Subcutaneous abdominal adipose tissue (tissue), 5 donors: ENCODE measurements around the gene IL1RAPL2.

Experiments used
- H3K27ac ChIP-seq: one replicate; pipeline ENCODE4 v1.7.0; 2013; ENCODE audit warnings: low read depth, mild to moderate bottlenecking, inconsistent platforms, low read length, moderate library complexity
- H3K27me3 ChIP-seq, 5 donors: one replicate each; pipeline ENCODE4 v1.7.0; 2013; ENCODE audit warnings: low read length in 5 of 5, inconsistent platforms in 1 of 5; ENCODE audit not compliant: control insufficient read depth in 5 of 5, insufficient read depth in 4 of 5
- H3K36me3 ChIP-seq, 5 donors: one replicate each; pipeline ENCODE4 v1.7.0; 2013; ENCODE audit warnings: low read length in 5 of 5; ENCODE audit not compliant: control insufficient read depth in 5 of 5, insufficient read depth in 5 of 5
- H3K4me1 ChIP-seq, 5 donors: one replicate each; pipeline ENCODE4 v1.7.0; 2013; ENCODE audit warnings: low read length in 5 of 5, mild to moderate bottlenecking in 3 of 5, moderate library complexity in 1 of 5; ENCODE audit not compliant: control insufficient read depth in 5 of 5, insufficient read depth in 5 of 5
- H3K4me3 ChIP-seq, 5 donors: one replicate each; pipeline ENCODE4 v1.7.0; 2013; ENCODE audit warnings: low read length in 5 of 5, low read depth in 1 of 5
- H3K9ac ChIP-seq, 5 donors: one replicate each; pipeline ENCODE4 v1.7.0; 2013; ENCODE audit warnings: low read length in 5 of 5, mild to moderate bottlenecking in 4 of 5, moderate library complexity in 3 of 5
- H3K9me3 ChIP-seq, 5 donors: one replicate each; pipeline ENCODE4 v1.7.0; 2013; ENCODE audit warnings: low read length in 5 of 5; ENCODE audit not compliant: control insufficient read depth in 5 of 5
- donor health status: healthy.
- donor health status: healthy.
- donor health status: healthy.
- donor health status: healthy.
- donor health status: healthy.

Gene IL1RAPL2

DNA sequence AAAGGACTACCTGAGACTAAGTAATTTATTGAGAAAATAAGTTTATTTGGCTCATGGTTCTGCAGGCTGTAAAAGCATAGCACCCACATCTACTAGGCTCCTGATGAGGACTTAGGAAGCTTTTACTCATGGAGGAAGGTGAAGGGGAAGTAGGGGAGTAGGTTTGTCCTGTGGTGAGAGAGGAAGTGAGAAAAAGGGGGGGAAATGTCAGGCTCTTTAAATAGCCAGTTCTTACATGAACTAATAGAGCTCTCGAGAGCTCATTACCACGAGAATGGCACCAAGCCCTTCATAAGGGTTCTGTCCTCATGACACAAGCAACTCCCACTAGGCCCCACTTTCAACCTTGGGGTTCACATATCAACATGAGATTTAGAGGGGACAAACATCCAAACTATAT, 1130.9 kb downstream of the IL1RAPL2 start:
- Histone ChIP-seq H3K9me3 (peaks cover 0 to 4% (median 0%) of the 10 kb centered on the region in 5 donors), H3K36me3 (no peaks in the 10 kb centered on the region), H3K4me3 (no peak overlapping the region), H3K4me1 (peaks cover 0 to 8% (median 0%) of the 10 kb centered on the region in 5 donors), H3K9ac (no peak overlapping the region), H3K27ac (no peak overlapping the region), H3K27me3 (no peaks in the 10 kb centered on the region)

- Histone ChIP-seq H3K9ac (no peak overlapping the region), H3K9me3 (peaks cover 0 to under 1% (median 0%) of the 10 kb centered on the region in 5 donors), H3K36me3 (no peaks in the 10 kb centered on the region), H3K4me3 (no peak overlapping the region), H3K4me1 (peaks cover 0 to 8% (median 0%) of the 10 kb centered on the region in 5 donors), H3K27me3 (no peaks in the 10 kb centered on the region), H3K27ac (no peak overlapping the region)
These were observed 1132.2 kb downstream of the IL1RAPL2 start for GRCh38 chrX:105697984-105698781.

DNA sequence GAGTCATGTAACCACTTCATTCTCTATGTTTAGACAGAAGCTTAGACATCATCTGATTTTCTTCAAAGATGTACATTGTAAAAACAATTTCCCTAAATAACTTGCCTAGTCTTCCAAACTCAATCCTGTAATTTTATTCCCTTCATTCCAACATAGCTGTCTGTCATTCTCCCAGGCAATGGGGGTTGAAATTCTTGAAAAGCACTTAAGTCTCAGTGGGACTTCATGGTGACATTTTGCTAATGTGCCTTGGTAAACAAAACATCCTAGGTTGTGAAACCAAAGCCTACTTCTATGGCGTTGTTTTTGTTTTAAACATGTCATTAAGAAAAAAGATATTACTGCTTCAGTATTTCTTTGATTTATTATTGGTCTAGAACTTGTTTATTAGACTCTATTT, 1134.3 kb downstream of the IL1RAPL2 start:
- no peaks in the 10 kb centered on the region for H3K27me3 ChIP-seq
- no peak overlapping the region for H3K27ac ChIP-seq

GRCh38 chrX:105701310-105702052, 1135.5 kb downstream of the IL1RAPL2 start:
- H3K36me3 ChIP-seq: no peaks in the 10 kb centered on the region
- H3K9me3 ChIP-seq: no peaks in the 10 kb centered on the region

More for the DNA sequence above, 1134.3 kb downstream of the IL1RAPL2 start:
- Histone ChIP-seq H3K9me3 (no peaks in the 10 kb centered on the region), H3K9ac (no peak overlapping the region), H3K4me1 (peaks cover 0 to 8% (median 0%) of the 10 kb centered on the region in 5 donors), H3K36me3 (no peaks in the 10 kb centered on the region), H3K4me3 (no peak overlapping the region)

GRCh38 chrX:105703876-105704275, 1137.9 kb downstream of the IL1RAPL2 start:
- H3K9ac ChIP-seq: no peak overlapping the region
- H3K27me3 ChIP-seq: no peaks in the 10 kb centered on the region
- no peak overlapping the region for H3K4me3 ChIP-seq
- peaks cover 0 to 8% (median 0%) of the 10 kb centered on the region in 5 donors for H3K4me1 ChIP-seq
- no peaks in the 10 kb centered on the region for H3K36me3 ChIP-seq
- H3K9me3 ChIP-seq: no peaks in the 10 kb centered on the region
- no peak overlapping the region for H3K27ac ChIP-seq

More at GRCh38 chrX:105701310-105702052, 1135.5 kb downstream of the IL1RAPL2 start:
- H3K27ac ChIP-seq: no peak overlapping the region
- H3K4me3 ChIP-seq: no peak overlapping the region
- H3K27me3 ChIP-seq: no peaks in the 10 kb centered on the region
- peaks cover 0 to 8% (median 0%) of the 10 kb centered on the region in 5 donors for H3K4me1 ChIP-seq
- H3K9ac ChIP-seq: no peak overlapping the region

GRCh38 chrX:105706041-105706440, 1140.0 kb downstream of the IL1RAPL2 start:
- peak overlapping the region; percentile 22 for H3K27ac ChIP-seq
- H3K27me3 ChIP-seq: no peaks in the 10 kb centered on the region
- H3K4me3 ChIP-seq: no peak overlapping the region
- H3K4me1 ChIP-seq: peaks cover 0 to 5% (median 0%) of the 10 kb centered on the region in 5 donors
- H3K9me3 ChIP-seq: no peaks in the 10 kb centered on the region
- no peaks in the 10 kb centered on the region for H3K36me3 ChIP-seq
- no peak overlapping the region for H3K9ac ChIP-seq

DNA sequence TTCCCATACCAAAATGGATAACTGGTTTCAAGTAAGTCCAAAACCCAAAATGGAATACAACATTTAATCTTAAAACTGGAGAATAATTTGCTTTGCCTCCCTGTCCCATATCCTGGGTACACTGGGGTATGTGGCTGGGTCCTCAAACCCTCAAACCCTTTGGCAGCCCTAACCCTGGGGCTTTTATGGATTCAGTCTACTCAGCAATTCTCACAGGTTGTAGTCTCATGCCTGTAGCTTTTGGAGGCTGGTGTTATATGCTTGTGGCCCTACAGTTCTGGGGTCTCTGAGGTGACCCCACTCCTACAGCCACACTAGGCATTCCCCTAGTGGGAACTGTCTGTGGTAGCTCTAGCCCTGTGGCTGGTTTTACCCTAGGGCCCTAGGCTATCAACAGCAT, 1145.8 kb downstream of the IL1RAPL2 start:
- H3K36me3 ChIP-seq: no peaks in the 10 kb centered on the region
- H3K4me1 ChIP-seq: peaks cover 0 to 4% (median 0%) of the 10 kb centered on the region in 5 donors
- H3K27ac ChIP-seq: no peak overlapping the region
- no peak overlapping the region for H3K9ac ChIP-seq
- peaks cover 0 to 11% (median 0%) of the 10 kb centered on the region in 5 donors for H3K27me3 ChIP-seq
- no peak overlapping the region for H3K4me3 ChIP-seq
- H3K9me3 ChIP-seq: no peaks in the 10 kb centered on the region

DNA sequence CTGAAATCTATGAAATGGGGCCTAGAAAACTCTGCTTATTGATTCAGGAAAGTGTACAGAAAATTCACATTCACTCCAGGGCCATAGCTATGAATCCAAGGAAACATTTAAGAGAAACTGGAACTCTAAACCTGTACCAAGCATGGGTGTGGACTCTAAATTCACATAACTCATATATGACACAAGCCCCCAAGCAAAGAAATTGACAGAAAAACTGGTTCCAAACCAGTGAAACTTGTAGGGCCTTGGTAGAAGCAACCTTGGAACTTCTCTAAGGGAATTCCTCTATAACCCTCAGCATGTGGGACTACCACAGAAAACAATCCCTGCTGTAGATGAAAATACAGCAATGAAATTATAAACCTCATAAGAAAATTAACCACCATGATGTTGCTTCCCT, 1149.7 kb downstream of the IL1RAPL2 start:
- no peaks in the 10 kb centered on the region for H3K9me3 ChIP-seq
- no peak overlapping the region for H3K27ac ChIP-seq
- no peak overlapping the region for H3K4me3 ChIP-seq
- no peaks in the 10 kb centered on the region for H3K36me3 ChIP-seq
- H3K9ac ChIP-seq: no peak overlapping the region
- H3K27me3 ChIP-seq: peaks cover 0 to 11% (median 0%) of the 10 kb centered on the region in 5 donors
- H3K4me1 ChIP-seq: no peaks in the 10 kb centered on the region

- Histone ChIP-seq H3K9me3 (no peaks in the 10 kb centered on the region), H3K27me3 (peaks cover 0 to 4% (median 0%) of the 10 kb centered on the region in 5 donors), H3K9ac (no peak overlapping the region), H3K4me1 (no peaks in the 10 kb centered on the region), H3K27ac (no peak overlapping the region), H3K36me3 (no peaks in the 10 kb centered on the region), H3K4me3 (no peak overlapping the region)
These were observed 1158.2 kb downstream of the IL1RAPL2 start for GRCh38 chrX:105723966-105724735.
